Activated gamma-delta T cell (primary cell): Measurements from ENCODE around the gene HMCES.

Source experiments
- DNase-seq: peaks from one replicate; lab custom pipeline; 2025; lab: John Stamatoyannopoulos, UW

The HMCES gene

DNA sequence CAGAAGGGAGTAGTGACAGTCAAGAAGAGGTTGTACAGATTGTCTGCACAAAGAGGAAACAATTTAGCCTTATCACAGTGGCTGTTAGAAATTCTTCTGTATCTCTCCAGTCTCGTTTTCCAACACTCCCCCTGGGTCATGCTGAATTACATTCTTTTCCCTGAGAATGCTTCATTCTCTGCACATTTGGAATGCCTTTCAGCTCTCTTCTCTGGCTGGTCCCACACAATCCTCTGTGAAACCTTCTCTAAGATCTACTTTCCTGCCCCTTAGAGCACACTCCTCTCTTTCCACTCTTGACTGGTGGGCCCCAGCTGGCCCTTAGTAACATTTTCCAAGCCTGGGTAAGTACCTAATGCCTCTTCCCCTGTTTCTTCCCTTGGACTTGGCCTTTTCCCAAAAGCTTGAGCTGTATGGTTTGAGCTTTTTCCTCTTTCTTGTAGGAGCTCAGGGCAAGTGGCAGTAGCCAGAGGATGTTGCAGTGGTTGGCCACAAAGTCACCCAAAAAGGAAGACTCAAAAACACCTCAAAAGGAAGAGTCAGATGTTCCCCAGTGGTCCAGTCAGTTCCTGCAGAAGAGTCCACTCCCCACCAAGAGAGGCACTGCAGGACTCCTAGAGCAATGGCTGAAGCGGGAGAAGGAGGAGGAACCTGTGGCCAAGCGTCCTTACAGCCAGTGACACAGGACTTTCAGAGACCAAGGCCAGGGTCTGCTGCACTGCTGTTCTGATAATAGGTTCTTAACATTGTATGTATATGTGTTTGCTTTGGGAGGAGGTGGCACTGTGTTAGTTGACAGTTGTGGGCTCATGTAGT is 25.7 kb downstream of the HMCES start:
- no peak for DNase-seq

DNA sequence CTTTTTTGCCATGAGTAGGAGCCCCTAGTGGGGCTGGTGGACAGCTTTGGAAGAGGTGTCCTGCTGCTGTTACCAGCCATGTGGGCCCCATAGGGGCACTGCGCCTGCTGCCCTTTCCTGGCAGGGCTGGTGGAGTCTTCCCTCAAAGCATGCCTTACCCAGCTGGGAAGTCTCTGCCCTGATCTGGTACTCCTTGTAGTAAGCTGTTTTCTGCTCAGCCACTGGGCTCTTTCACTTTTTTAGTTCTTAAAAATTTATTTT is 26.2 kb downstream of the HMCES start:
- no peak for DNase-seq

- no peak for DNase-seq
Measured at GRCh38 chr3:129305592-129306091, 27.0 kb downstream of the HMCES start.

- no peak for DNase-seq
Measured at GRCh38 chr3:129308636-129309035, 30.0 kb downstream of the HMCES start.

GRCh38 chr3:129310111-129311011 is 31.7 kb downstream of the HMCES start:
- DNase-seq: no peak

GRCh38 chr3:129311054-129311902 is 32.6 kb downstream of the HMCES start:
- no peak for DNase-seq

DNA sequence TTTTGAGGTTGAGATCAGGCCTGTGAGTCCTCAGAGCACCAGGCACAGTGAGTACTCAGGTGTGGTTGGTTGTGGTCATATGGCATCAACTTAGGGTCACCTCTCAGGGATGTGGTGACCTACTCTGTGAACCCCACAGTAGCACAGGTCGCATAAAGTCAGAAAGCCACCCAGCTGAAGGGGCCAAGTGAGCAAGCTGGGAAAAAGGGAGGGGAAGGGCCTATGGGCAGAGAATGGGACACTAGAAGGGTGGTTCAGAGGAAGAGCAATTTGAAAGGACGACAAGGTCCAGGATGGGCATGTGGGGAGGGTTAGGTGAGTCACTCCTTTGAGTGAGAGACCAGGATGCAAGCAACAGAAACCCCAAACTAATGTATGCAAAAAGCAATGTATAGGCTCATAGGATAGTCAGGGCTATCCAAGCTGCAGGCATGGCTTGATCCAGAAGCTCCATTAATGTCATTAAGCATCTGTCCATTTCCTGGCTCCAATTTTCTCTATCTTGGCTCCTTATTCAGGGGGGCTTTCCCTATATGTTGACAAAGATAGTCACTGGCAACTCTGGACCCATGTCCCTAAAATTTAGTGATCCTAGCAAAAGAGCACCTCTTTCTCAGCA is 33.5 kb downstream of the HMCES start:
- no peak for DNase-seq

DNA sequence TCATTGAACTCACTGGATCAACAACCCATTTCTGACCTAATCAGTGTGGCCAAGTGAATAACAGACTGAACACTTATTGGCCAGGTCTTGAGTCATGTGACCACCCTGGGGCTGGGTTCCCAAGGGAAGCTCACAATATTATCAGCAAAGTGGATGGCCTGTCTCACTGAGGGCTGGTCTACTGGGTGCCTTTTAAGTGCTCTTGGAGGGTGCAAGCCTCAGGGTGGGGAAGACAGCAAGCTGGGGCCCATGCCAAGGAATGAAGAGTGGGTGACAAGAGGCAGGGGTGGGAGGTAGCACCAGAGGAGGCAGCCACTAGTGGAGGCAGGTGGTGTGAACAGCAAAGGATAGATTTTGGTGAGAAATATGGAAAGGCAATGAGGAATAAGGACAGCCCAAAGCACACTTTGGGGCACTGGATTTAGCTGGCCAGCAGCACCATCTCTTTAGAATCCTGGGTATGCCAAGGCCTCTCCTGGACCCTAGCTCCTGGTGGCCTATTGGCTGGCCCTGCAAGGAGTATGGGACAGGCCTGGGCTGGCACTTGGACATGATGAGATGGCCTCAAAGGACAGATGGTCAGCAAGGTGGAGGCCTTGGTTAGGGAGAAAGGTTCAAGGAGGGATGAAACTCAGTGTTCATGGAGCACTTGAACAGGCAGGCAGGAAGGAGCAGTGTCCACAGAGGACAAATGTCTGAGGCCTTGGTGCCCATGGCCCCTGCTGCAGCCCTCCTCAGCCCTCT is 34.2 kb downstream of the HMCES start:
- no peak for DNase-seq

DNA sequence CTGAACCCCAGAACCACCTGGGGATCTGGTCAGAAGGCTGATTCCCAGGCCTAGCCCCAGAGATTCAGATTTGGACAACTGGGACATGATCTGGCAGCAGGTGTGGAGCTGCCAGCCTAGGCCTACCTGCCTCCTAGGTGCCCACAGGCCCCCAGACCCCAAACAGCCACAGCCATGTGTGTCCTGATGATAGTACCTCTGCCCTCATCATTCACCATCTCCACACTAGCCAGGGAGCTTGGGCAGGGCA is 34.7 kb downstream of the HMCES start:
- DNase-seq: no peak

DNA sequence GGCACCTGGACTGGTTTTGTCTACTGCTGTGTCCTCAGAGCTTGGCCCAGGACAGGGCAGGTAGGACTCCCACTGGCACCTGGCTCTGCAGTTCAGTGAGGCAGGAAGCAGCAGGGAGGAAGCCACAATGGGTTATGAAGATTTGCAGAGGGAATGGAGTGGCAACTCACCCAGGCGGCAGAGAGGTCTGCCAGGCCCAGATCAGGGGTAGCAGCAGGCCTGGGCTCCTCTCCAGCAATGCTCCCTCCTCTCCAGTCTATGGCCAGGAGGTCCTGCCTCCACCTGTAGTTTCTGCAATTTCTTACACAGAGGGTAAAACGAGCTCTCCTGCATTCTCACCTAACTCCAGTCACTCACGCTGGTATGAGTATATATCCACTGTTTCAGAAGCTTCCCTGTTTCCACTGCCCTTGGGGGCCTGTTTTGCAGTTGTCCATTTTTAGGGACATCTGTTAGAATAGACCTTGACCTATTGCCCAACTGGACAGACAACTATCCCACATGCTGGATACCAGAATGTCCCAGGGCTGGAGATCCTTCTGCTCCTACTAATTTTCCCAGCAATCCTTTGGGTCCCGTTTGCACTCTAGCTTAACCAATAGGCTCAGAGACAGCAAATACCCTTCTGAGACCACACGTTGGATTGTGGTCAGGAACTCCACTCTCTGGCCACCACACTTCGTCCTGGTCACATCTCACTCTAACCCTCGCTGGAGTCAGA is 35.2 kb downstream of the HMCES start:
- DNase-seq: no peak

- peak; percentile 26 for DNase-seq
Measured at GRCh38 chr3:129314386-129315222, 35.9 kb downstream of the HMCES start.

GRCh38 chr3:129315223-129315997 is 36.7 kb downstream of the HMCES start:
- no peak for DNase-seq

DNA sequence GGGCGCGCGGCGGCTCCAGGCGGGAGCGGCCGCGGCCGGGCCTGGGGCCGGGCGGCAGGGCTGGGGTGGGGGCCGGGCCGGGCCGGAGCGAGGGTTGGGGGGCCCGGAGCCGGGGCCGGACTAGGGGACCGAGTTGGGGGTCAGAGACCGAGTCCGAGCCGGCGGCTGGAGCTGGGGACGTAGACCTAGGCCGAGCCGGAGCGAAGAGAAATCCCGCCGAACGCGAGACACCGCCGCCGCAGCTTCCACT is 37.3 kb downstream of the HMCES start:
- DNase-seq: no peak

- peak; percentile 41 for DNase-seq
Measured at GRCh38 chr3:129316248-129317013, 37.8 kb downstream of the HMCES start.

- no peak for DNase-seq
Measured at GRCh38 chr3:129317014-129317771, 38.5 kb downstream of the HMCES start.

DNA sequence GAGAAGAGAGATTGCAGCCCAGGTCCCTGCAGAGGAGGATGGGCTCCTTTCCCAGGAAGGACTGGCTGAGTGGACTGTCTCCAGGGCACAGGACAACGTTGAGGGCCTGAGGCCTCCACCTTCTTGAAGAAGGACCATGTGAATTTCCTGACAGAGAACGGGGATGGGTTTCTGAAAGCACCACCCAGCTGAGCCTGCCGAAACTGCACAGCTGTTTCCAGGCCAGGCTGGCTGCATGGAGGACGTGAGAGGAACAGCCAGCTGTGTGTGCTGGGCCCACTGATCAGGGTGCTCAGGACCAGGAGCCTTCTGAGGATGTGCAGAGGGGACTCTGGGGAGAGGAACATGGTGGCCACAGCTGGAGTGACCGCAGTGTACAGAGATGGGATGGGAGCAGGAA is 39.2 kb downstream of the HMCES start:
- DNase-seq: no peak

- DNase-seq: no peak
Measured at GRCh38 chr3:129318921-129319320, 40.3 kb downstream of the HMCES start.

DNA sequence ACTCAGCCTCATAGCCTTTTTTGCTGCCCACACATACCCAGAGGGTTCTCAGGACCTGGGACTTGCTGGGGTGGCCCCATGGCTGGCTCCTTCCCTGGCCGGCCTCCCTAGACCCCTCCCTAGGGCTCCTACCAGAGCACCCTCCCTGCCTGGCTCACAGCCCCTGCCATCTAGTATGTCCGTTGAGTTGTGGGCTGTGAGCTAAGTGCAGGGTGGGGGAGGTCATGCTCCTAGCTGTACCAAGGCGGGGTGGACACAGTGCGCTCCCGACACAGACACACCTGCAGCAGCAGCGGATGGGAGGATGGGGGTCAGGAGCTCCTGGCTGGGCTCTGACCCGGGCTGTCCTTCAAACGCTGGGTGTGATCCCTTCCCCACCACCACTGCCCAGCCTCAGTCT is 41.6 kb downstream of the HMCES start:
- DNase-seq: no peak
